ENCODE results near the gene POLRMT. TPM values are rescaled to one million over a fixed set of nuclear protein-coding genes. Genes with fewer than 3 reads are reported as not detected.

Gene POLRMT
- total and polyA plus RNA-seq, 2 donors (not counting 1 experiment from before 2014, with no cell fraction given) = 7.3 to 21.5 TPM

DNA sequence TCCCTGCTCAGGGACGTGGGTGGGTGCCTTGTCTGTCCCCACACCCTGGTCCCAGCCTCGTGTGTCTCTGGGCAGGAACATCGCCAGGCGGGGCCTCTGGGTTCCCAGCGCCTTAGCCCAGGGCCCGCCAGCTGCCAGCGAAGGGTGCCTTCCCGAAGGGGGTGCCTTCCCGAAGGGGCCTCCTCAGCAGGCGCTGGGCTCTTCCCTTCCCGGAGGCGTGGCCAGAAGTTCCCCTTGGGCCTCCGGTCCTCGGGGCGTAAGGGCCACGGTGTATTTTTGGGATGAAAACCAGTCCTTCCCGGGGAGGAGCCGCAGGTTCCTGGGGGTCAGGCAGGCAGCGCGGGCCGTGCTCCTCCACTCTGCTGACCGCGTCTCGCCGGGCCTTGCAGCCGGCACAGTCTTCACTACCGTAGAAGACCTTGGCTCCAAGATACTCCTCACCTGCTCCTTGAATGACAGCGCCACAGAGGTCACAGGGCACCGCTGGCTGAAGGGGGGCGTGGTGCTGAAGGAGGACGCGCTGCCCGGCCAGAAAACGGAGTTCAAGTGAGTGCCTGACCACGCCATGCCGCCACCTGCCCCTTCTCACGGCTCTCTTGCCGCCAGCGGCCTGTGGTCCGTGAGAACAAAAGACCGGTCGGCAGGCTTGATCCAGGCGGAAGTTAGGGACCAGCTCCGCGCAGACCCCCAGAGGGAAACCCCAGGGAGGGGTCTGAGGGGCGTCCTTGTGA, 54.1 kb downstream of the POLRMT start:
- Histone ChIP-seq H3K36me3 (ENCODE audit: control insufficient read depth, insufficient read depth, low read length) (peaks cover 14% of the 10 kb centered on the region), H3K79me2 (ENCODE audit: control insufficient read depth, insufficient read depth, low read length) (peaks cover 52% of the 10 kb centered on the region), H3K4me2 (ENCODE audit: extremely low read depth, insufficient read depth, low read length) (no peak overlapping the region), H3K27ac (ENCODE audit: insufficient read depth, low read length) (no peak overlapping the region), H4K20me1 (ENCODE audit: control insufficient read depth, extremely low read depth, insufficient read depth, low read length) (no peaks in the 10 kb centered on the region), H3K9me3 (ENCODE audit: control insufficient read depth, insufficient read depth, low read depth, low read length) (no peaks in the 10 kb centered on the region), H2AFZ (ENCODE audit: low read length) (no peak overlapping the region), H3K27me3 (ENCODE audit: control insufficient read depth, insufficient read depth, low read length) (no peaks in the 10 kb centered on the region), H3K4me1 (ENCODE audit: control insufficient read depth, extremely low read depth, insufficient read depth, low read length) (peaks cover 13% of the 10 kb centered on the region), H3K4me3 (replicated peaks in 1 of 4; ENCODE audit: control extremely low read depth in 1 of 4, insufficient read depth in 1 of 4, low read depth in 3 of 4, low read length in 4 of 4) (no peak overlapping the region), H3K9ac (ENCODE audit: insufficient read depth, low read length) (no peak overlapping the region)
- DNase-seq (ENCODE audit: low read depth in 2 of 2) = no peak
- TF ChIP-seq EZH2 (IDR thresholded peaks at IDR 0.05; ENCODE audit: low read length, missing control alignments) = no peak
- TF ChIP-seq, protein P1, sequence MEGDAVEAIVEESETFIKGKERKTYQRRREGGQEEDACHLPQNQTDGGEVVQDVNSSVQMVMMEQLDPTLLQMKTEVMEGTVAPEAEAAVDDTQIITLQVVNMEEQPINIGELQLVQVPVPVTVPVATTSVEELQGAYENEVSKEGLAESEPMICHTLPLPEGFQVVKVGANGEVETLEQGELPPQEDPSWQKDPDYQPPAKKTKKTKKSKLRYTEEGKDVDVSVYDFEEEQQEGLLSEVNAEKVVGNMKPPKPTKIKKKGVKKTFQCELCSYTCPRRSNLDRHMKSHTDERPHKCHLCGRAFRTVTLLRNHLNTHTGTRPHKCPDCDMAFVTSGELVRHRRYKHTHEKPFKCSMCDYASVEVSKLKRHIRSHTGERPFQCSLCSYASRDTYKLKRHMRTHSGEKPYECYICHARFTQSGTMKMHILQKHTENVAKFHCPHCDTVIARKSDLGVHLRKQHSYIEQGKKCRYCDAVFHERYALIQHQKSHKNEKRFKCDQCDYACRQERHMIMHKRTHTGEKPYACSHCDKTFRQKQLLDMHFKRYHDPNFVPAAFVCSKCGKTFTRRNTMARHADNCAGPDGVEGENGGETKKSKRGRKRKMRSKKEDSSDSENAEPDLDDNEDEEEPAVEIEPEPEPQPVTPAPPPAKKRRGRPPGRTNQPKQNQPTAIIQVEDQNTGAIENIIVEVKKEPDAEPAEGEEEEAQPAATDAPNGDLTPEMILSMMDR (conservative IDR thresholded peaks at IDR 0.05 in 1 of 2, IDR thresholded peaks at IDR 0.05 in 1 of 2; ENCODE audit: low read depth in 1 of 2, low read length in 2 of 2) = no peak

DNA sequence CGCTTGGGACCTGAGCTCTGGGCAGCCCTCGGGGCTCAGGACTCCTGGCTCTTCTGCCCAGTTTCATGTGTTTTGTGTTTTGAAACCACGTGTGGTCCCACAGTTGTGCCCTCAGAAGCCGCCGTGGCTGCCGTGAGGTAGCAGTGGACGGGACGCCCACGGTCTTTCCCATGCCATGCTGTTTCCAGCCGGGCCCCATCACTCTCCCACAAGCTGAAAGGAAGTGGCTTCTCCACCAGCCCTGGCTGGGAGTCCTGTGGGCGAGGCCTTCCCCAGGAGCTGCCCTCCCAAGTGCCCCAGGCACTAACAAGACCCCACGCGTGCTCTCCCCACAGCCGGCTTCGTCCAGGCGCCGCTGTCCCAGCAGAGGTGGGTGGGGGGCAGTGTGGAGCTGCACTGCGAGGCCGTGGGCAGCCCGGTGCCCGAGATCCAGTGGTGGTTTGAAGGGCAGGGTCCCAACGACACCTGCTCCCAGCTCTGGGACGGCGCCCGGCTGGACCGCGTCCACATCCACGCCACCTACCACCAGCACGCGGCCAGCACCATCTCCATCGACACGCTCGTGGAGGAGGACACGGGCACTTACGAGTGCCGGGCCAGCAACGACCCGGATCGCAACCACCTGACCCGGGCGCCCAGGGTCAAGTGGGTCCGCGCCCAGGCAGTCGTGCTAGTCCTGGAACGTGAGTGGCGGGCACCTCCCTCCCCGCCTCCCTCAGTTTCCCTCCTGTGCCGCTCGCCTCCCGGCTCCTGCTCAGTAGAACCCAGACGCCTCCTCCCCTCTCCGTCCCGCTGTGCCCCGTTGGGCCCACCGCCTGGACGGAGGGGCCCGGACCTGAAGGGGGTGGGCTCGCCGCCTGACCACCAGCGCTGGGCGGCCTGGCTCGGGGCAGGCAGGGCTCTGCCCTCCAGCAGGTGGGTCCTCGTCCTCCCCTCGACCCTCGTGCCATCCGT, 55.6 kb downstream of the POLRMT start:
- H3K36me3 ChIP-seq (ENCODE audit: control insufficient read depth, insufficient read depth, low read length) = peaks cover 14% of the 10 kb centered on the region
- H4K20me1 ChIP-seq (ENCODE audit: control insufficient read depth, extremely low read depth, insufficient read depth, low read length) = no peaks in the 10 kb centered on the region

More for the DNA sequence above, 55.6 kb downstream of the POLRMT start:
- no peak for DNase-seq (ENCODE audit: low read depth in 2 of 2)
- Histone ChIP-seq H3K79me2 (ENCODE audit: control insufficient read depth, insufficient read depth, low read length) (peaks cover 65% of the 10 kb centered on the region), H3K4me2 (ENCODE audit: extremely low read depth, insufficient read depth, low read length) (no peak overlapping the region), H3K4me1 (ENCODE audit: control insufficient read depth, extremely low read depth, insufficient read depth, low read length) (peaks cover 13% of the 10 kb centered on the region), H3K9me3 (ENCODE audit: control insufficient read depth, insufficient read depth, low read depth, low read length) (no peaks in the 10 kb centered on the region), H3K27ac (ENCODE audit: insufficient read depth, low read length) (no peak overlapping the region), H3K4me3 (replicated peaks in 1 of 4; ENCODE audit: control extremely low read depth in 1 of 4, insufficient read depth in 1 of 4, low read depth in 3 of 4, low read length in 4 of 4) (no peak overlapping the region), H3K9ac (ENCODE audit: insufficient read depth, low read length) (no peak overlapping the region), H2AFZ (ENCODE audit: low read length) (no peak overlapping the region), H3K27me3 (ENCODE audit: control insufficient read depth, insufficient read depth, low read length) (no peaks in the 10 kb centered on the region)
- TF ChIP-seq EZH2 (IDR thresholded peaks at IDR 0.05; ENCODE audit: low read length, missing control alignments) = no peak
- TF ChIP-seq, protein P1 (conservative IDR thresholded peaks at IDR 0.05 in 1 of 2, IDR thresholded peaks at IDR 0.05 in 1 of 2; ENCODE audit: low read depth in 1 of 2, low read length in 2 of 2) = no peak
